ENCODE results near the gene HOXC4. TPM values are rescaled to one million over a fixed set of nuclear protein-coding genes. Genes with fewer than 3 reads are reported as not detected.

The HOXC4 gene
- total RNA-seq, 1 donor from 2014 or later, result not detected

DNA sequence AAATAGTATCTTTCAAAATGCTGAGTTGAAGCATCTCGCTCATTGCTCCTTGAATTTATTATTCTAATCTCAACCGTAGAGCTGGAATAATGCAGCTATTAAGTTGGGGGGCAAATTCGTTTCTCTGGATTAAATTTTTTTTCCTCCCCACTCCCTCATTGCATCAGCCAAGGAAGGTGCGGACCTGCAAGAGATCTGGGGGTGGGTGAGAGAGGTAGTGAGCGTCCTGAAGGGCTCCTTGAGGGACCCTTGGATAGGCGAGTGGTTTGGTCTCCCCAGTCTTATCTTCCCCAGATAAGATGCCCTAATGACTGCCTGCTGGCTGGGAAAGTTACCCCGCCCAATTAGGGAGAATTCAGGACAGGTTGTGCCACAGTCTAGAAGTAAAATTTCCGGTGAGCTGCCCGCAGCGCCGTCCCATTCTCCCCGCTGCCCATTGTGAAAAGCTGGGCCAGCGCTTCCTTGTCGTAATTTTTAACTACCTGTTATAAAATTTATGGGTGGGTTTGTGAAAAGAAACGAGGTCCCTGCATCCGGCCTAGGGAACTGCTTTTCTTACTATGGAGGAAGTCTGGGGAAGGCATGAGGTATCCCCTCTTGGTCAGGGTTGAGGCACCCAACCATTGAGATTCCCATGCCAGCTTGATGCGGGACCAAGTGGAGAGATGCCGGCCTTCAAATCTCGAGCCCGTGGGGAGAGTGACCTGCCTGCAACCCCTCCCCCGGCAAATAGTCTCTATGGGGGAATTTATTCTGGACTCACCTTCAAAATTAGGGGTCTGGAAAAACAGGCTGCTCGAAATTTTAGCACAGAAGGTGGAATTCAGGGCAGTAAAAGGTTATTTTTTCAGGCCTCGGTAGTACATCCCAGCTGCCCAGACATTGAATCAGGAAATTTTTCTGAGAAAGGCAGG is 38.4 kb upstream of the HOXC4 start:
- no peak for DNase-seq (ENCODE audit: low spot score in 2 of 2)
- no peak for FAIRE-seq

DNA sequence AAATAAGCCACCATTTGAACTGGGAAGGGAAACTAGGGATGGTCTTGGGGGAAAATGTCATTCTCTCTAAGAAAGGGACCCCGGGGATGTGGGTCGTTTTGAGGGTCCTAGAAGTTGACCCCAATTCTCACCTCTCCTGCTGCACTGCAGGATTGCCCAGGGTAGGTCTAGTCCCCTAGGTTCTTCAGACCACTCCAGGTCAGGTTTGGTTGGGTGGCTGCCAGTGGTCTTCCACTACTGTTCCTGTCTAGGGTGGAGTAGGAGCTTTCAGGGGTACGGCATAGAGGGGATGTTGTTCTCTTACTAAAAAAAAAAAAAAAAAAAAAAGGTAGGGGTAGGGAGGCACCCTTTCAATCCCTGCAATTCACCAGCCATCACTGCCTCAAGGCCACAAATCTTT is 37.6 kb upstream of the HOXC4 start:
- FAIRE-seq, result no peak
- no peak for DNase-seq (ENCODE audit: low spot score in 2 of 2)

DNA sequence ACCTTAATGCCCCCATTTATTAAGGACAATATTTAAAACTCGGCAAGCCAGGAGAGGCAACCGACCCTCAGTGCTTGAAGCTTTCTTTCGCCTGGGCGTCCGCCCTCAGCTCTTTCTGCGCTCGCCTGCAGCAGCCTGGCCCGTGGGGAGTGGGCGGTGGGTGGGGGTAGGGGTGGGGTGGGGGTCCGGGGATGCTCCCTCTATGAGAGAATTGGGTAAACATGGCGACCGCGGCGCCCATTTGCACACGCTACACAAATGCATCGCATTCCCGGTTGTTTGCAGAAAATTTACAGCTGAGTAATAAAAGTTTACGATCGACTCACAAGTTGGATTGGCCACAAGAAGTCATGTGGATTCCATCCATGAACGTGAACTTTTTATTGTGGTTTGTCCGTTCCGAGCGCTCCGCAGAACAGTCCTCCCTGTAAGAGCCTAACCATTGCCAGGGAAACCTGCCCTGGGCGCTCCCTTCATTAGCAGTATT is 37.1 kb upstream of the HOXC4 start:
- FAIRE-seq, result no peak
- no peak for DNase-seq (ENCODE audit: low spot score in 2 of 2)

GRCh38 chr12:54017027-54017788 is 36.4 kb upstream of the HOXC4 start:
- no peak for FAIRE-seq

DNA sequence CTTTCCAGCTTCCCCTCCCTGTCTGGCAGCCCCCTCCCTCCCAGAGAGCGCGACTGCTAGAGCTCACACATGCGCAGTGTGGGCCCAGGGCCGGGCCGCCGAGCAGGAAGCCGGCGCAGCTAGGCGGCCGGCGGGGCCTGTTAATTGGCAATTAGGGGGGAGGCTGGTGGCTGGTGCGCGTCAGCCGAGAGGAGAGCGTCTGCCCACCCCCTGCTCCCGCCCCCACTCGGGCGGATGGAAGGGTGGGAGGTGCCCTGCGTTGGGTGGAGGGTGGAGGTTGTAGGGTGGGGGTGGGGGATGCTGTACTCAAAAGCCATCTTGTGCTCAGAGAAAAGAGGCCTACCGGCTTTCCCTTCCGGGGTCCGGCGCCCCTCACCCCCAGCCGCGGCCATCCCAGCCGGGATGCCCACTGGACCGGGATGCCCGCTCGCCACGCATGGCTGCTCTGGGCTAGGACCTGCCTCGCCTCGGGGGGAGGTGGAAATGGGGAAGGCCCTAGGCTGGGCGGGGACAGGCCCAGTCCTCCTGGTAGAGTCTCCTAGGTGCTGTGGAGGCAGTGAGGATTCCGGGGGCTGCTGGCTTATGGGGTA is 35.7 kb upstream of the HOXC4 start:
- no peak for FAIRE-seq
- DNase-seq (ENCODE audit: low spot score in 2 of 2), result peak; percentile 78 to 80

More at GRCh38 chr12:54017027-54017788, 36.4 kb upstream of the HOXC4 start:
- DNase-seq (ENCODE audit: low spot score in 2 of 2), result no peak

DNA sequence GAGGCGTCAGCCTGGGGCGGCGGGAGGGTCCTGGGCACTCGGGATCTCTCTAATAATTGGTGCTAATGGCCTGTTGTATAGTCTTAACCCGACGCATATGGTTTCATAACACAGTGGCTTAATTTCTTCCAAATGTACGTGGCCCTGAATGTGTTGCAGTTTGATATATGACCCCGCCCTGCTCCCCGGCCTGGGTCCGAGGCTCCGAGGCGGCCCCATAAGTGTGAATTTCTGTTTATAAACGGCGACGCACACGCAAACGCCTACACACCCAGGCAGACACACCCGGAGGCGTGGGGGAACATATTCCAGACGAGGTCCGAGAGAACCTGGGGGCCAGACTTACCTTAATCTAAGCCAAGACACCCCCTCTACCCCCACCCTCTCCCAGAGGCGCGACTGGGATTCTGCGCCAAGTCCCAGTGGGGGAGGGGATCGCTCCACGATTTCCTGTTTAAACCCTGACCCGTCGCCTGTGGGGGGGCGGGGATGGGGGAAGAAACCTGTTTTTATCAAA is 35.1 kb upstream of the HOXC4 start:
- DNase-seq (ENCODE audit: low spot score in 2 of 2) (no peak), FAIRE-seq (no peak)

DNA sequence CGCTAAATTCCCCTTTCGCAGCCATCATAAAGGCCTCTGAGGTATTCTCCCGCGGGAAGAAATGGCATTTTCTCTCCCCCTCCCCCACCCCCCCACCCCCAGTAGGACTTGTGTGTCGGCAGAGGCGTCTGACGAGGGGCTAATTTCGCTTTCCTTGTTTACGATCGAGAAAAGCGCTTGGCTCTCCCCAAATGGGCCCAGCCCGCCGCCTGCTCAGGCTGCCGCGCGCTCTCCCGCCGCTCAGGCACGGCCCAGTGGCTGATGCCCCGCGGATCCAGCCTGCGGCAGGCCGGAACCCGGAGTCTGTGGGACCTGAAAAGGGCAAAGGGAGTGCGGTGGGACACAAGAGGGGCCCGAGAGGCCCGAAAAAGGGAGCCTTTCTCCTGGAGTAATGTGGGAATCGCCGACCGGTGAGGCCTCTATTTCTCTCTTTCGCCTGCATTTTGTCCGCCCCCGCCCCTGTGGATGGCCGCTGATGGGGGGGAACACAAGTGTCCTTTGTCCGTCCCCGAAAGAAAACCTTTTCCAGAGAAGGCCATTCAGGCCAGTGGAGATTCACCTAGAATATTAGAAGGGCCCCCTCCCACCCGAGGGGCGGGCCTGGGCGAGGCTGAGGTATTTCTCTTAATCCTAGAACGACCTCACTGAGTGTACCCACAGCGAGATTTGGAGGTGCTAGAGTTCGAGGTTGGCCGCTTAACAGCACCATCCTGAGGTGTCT is 34.4 kb upstream of the HOXC4 start:
- DNase-seq (ENCODE audit: low spot score in 2 of 2) (no peak), FAIRE-seq (no peak)

DNA sequence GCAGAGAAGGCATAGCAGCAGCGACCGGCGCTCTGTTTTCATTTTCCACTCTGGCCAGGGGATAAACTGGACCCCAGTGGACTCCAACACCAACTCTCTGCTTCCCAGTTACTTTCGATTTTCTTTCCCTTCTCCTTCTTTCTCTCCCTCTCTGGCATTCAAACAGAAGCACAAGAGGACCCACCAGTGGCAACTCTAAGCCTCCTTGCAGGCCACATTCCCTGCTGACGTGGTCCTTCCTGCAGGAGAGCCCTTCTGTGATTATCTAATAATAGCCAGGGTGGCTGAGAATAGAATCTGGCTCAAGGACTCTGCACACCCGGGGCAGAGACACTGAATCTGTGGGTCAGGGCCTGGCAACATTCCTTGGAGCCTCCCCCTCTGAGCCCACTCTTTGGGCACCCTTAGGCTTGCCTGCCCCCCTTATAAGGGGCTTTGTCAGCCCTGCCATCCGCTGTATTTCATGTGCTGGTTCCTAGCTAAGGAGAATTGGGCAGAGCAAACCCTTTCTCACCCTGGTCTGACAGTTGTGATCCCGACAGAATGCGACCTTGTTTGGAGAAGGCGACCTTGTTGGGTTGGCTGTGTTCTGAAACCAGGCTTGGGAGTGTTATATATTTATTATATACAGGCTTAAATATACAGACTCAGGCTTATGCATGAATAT is 33.6 kb upstream of the HOXC4 start:
- DNase-seq (ENCODE audit: low spot score in 2 of 2) (no peak), FAIRE-seq (no peak)

DNA sequence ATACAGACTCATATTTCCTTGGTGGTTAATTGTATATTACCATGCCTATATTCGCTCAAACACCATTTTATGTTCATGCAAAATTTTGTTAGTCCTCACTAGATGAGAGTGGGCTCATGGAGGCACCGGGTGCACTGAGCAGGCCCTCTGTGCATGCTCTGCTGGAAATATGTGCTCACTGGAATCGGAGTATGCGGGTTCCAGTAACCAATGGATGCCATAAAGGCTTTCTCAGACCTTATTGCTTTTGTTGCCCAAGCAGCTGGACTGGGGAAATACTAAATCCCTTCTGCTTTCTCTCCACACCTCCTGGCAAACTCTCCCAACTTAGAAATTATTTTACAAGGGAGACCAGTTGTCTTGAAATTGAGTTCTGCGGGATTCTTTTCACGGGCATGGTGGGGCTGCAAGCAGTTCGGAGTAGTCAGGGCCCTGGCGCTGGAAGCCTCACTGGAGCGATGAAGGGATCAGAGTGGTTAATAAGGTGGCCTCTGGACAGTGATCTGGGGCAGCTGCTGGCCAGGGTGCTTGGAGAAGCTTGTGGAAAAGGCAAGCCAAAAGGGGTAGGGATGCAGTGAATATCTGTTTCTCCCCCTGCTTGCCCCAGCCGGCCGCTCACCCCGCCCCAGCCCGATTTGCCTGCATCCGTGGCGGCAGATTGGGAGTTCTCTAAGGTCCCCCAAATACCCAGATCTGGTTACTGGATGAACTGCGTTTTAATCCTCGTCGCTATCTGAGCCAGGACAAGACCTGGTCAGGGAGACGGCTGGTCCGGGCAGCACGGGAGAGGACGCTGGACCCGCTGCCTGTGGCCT is 32.8 kb upstream of the HOXC4 start:
- no peak for FAIRE-seq
- no peak for DNase-seq (ENCODE audit: low spot score in 2 of 2)

DNA sequence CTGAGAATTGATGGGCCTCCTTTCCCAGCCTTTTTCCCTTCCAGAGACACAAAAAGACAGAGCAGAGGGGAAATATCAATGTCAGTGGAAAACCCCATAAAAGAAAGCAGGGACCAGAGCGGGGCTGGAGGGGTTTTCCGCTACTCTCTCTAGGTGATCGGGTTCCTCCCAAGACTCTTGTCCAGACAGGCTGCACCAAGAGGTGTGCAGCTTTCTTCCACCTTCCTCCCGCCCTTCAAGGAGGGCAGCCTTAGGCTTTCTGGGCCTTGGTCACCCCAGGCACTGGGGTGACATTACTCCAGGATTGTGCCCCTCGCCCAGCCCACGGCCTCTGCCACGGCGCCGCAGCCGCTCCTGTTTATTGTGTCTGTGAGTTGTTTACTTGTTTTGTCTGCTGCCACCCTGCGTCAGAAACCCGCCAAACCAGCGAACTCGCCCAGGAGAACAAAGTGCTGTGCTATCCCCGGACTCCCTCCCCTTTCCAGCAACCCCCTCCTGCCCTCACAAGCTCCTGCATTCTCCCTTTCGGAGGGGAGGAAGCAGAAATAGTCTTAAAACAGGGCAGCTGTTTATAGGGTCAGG is 32.1 kb upstream of the HOXC4 start:
- FAIRE-seq, result no peak
- no peak for DNase-seq (ENCODE audit: low spot score in 2 of 2)

DNA sequence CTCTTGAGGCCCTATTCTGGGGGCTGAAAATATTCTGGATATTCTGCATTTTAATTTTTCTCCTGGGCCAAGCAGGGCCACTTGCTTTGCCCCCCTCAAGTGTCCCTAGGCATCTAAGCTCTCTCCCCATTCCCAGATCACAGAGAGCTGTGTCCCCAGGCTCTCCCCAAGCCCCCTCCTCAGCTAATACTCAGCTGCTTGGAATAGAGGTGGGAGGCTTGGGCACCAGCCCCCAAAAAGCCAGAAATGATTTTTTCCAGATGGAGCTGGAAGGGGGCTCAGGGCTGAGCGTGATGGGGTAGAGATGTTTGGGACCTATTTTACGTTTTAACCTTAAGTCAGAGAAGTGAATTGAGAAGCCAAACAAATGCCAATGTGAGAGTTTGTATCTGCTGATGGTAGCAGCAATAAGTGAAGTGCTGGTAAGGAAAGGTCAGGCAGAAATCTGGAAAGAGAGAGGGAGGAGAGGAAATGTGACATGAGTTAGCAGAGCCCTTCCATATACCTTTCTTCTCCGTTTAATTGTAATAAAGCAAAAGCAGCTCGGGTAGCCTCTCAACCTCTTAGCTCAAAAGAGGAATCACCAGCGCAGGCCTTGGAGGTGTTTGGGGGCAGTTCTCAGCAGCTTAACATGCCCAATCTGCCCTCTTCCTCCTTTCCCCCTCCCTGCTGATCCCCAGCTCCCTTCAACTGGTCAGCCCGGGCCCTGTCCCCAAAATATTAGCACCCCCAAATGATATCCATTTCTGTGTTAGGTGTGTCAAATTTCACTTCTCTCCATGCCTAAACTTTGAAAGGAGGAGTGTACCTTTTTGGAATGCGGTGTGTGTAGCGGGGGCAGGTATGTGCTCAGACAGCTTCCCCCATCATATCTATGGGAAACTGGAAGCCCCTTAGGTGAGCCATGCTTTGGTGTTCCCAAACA is 30.4 kb upstream of the HOXC4 start:
- FAIRE-seq, result no peak
- DNase-seq (ENCODE audit: low spot score in 2 of 2), result no peak

GRCh38 chr12:54024127-54024526 is 29.5 kb upstream of the HOXC4 start:
- FAIRE-seq, result no peak
- no peak for DNase-seq (ENCODE audit: low spot score in 2 of 2)

- FAIRE-seq (no peak), DNase-seq (ENCODE audit: low spot score in 2 of 2) (no peak)
These were observed 28.9 kb upstream of the HOXC4 start for GRCh38 chr12:54024581-54025305.

DNA sequence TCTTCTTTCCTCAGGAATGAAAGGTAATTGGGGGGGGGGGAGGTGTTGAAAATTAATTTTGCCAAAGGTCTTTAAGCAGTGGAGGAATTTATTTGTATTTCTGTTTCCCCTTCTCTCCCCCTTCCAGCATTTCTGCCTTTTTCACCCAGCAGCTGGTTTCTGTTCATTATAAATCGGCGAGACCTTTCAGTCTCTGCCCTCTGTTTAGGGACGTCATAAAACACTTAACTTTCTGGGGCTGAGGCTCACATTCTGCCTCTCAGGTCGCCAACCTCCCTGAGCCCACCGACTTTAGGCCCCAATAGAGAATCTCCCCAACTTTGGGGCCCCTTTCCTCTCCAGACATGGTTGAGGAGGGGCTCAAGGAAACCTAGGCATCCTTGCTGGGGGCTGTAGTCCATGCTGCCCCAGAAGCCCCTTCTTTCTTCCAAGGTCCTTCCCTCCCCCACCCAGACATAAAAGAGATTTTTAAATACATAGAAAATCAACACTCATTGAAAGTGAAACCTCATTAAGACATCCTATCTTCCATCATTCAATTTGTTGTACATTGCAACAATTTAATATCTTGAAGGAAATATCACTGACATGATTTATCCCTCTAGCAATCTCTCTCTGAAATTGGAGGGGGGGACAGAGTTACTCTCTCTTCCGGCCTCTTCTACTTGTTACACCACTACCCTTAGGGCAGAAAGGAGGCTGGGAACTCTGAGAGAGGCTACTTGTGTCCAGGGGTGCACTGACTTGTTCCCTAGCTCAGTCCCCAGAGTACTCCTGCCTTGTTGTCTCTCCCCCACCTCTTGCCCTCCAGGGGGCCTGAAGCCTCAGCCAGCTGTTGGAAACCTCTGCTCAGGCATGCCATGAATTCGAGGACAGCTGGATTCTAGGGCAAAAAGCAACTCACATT is 27.9 kb upstream of the HOXC4 start:
- DNase-seq (ENCODE audit: low spot score in 2 of 2) (no peak), FAIRE-seq (no peak)

- DNase-seq (ENCODE audit: low spot score in 2 of 2) (no peak), FAIRE-seq (no peak)
These were observed 26.8 kb upstream of the HOXC4 start for GRCh38 chr12:54026640-54027441.
